K562 (cell line): ENCODE measurements around the gene NENF. TPM values are rescaled to one million over a fixed set of nuclear protein-coding genes. Genes with fewer than 3 reads are reported as not detected.

Experiments
- E2F5 ChIP-seq: sonication (generic); formaldehyde crosslinking; IDR thresholded peaks from 2 replicates; pipeline ENCODE4 v1.8.0; 2022; ENCODE audit warnings: mild to moderate bottlenecking, missing genetic modification reagents
- FOXK2 ChIP-seq, 2 experiments: fragments of 450-650 bp; IDR thresholded peaks in 1 of 2; conservative IDR thresholded peaks in 1 of 2; 2 replicates each; pipeline ENCODE4 v1.6.1; 2016; ENCODE audit warnings: low read depth in 2 of 2, mild to moderate bottlenecking in 1 of 2
- HMGXB4 ChIP-seq: sonication (generic); formaldehyde crosslinking; IDR thresholded peaks from 2 replicates; pipeline ENCODE4 v1.8.1; 2023; ENCODE audit warnings: mild to moderate bottlenecking, missing genetic modification reagents
- ID3 ChIP-seq, 2 experiments: fragments of 250-450 bp in 1 of 2; fragments of 450-650 bp in 1 of 2; sonication (Bioruptor Pico) in 1 of 2; IDR thresholded peaks; 2 replicates each; pipeline versions ENCODE4 v1.6.1 to v1.8.0; 2016 to 2021; ENCODE audit warnings: mild to moderate bottlenecking in 2 of 2, moderate library complexity in 2 of 2, missing compliant biosample characterization in 1 of 2, missing genetic modification characterization in 1 of 2
- KHSRP ChIP-seq: fragments of 450-650 bp; IDR thresholded peaks from 2 replicates; pipeline ENCODE4 v1.6.1; 2017
- MLX ChIP-seq, 2 experiments: fragments of 450-650 bp in 1 of 2; sonication (generic) in 1 of 2; formaldehyde crosslinking; conservative IDR thresholded peaks; 2 replicates each; pipeline versions ENCODE4 v1.4.0 to v1.8.1; 2020 to 2022; ENCODE audit warnings: mild to moderate bottlenecking in 1 of 2, missing genetic modification reagents in 1 of 2
- MYNN ChIP-seq, 2 experiments: sonication (generic); formaldehyde crosslinking in 1 of 2; IDR thresholded peaks; 2 replicates each; pipeline versions ENCODE4 v1.5.0 to v1.6.1; 2016 to 2020; ENCODE audit warnings: antibody characterized with exemption in 1 of 2, missing genetic modification reagents in 1 of 2
- SETDB1 ChIP-seq: IDR thresholded peaks from one replicate; pipeline ENCODE4 v1.6.1; 2012; ENCODE audit warnings: low read length, control low read depth, inconsistent platforms
- U2AF1 ChIP-seq: fragments of 200-400 bp; formaldehyde crosslinking; optimal IDR thresholded peaks from 2 replicates; pipeline ENCODE3; 2017; ENCODE audit warnings: mild to moderate bottlenecking, low read depth, low read length, moderate library complexity
- ZBTB1 ChIP-seq: sonication (generic); formaldehyde crosslinking; IDR thresholded peaks from 2 replicates; pipeline ENCODE4 v1.8.1; 2023; ENCODE audit warnings: missing genetic modification reagents, low read depth, mild to moderate bottlenecking, borderline replicate concordance
- ZBTB40 ChIP-seq, 2 experiments: fragments of 450-650 bp in 1 of 2; sonication (generic) in 1 of 2; formaldehyde crosslinking in 1 of 2; IDR thresholded peaks; 2 replicates each; pipeline versions ENCODE4 v1.7.1 to v1.9.0; 2016 to 2022; ENCODE audit warnings: inconsistent platforms in 1 of 2, mild to moderate bottlenecking in 1 of 2, missing genetic modification reagents in 1 of 2
- ZFP30 ChIP-seq: fragments of 250-450 bp; sonication (Bioruptor Pico); IDR thresholded peaks from 2 replicates; pipeline ENCODE4 v1.8.0; 2022; ENCODE audit warnings: moderate library complexity, mild to moderate bottlenecking, inconsistent platforms, borderline replicate concordance
- ZNF445 ChIP-seq: fragments of 250-450 bp; sonication (Bioruptor Pico); IDR thresholded peaks from 2 replicates; pipeline ENCODE4 v1.4.0; 2020; ENCODE audit warnings: low read depth, mild to moderate bottlenecking, moderate library complexity
- ZNF644 ChIP-seq: fragments of 200-800 bp; sonication (Bioruptor generic); IDR thresholded peaks from 2 replicates; pipeline ENCODE4 v1.6.1; 2016; ENCODE audit warnings: low read depth, missing genetic modification characterization, missing compliant biosample characterization
- polyA plus RNA-seq, 8 experiments: library from polyadenylated mRNA; depleted of rRNA in 4 of 8; stranded (reverse) in 5 of 8; unstranded in 3 of 8; fragments of >200 nt; fragmentation: Nextera tagmentation in 2 of 8; fragmentation: Illumina TruSeq in 1 of 8; extraction: Ambion mirVana in 2 of 8; extraction: Trizol in 1 of 8; gene quantifications; 2 replicates each; pipeline versions ENCODE4 v1.2.1 to v1.2.3, GENCODE V29; 2011 to 2014; ENCODE audit warnings: inconsistent platforms in 1 of 8, missing spikeins in 1 of 8
- total RNA-seq, 7 experiments: library from RNA; depleted of rRNA in 6 of 7; stranded (reverse); fragments of >200 nt in 6 of 7; fragmentation: Illumina TruSeq in 2 of 7; extraction: Trizol in 2 of 7; gene quantifications; 2 replicates each; pipeline versions ENCODE4 v1.2.1 to v1.2.3, GENCODE V29; 2011 to 2021; ENCODE audit warnings: low replicate concordance in 1 of 7

The NENF gene
- total and polyA plus RNA-seq, 9 of the 15 experiments (the other 6 are each of a cell fraction or from before 2014, with no cell fraction given), result 6.1 to 100 (median 72.8) TPM

GRCh38 chr1:212438831-212439237 lies 6.1 kb downstream of the NENF start (continued):
- TF ChIP-seq HMGXB4 (CRISPR knock-in tag), result no peak
- TF ChIP-seq SETDB1, result no peak
- TF ChIP-seq ZNF445 (CRISPR knock-in tag), result no peak
- peak; percentile 87 for TF ChIP-seq MYNN (IDR thresholded peaks at IDR 0.05)
- TF ChIP-seq MYNN (CRISPR knock-in tag; IDR thresholded peaks at IDR 0.05), result no peak
- no peak for TF ChIP-seq ZBTB1 (CRISPR knock-in tag)
- TF ChIP-seq KHSRP, result no peak
- TF ChIP-seq ZBTB40 (IDR thresholded peaks at IDR 0.05), result no peak
- no peak; the same call in 1 of the 2 replicates for TF ChIP-seq ZBTB40 (CRISPR knock-in tag; IDR thresholded peaks at IDR 0.05)
- TF ChIP-seq ZNF644 (tag), result no peak
- no peak for TF ChIP-seq ID3 (CRISPR knock-in tag; IDR thresholded peaks at IDR 0.05)
- TF ChIP-seq ID3 (tag; IDR thresholded peaks at IDR 0.05), result no peak
- peak; percentile 14 to 28; a peak in 1 of 4 replicates for TF ChIP-seq FOXK2 (conservative IDR thresholded peaks at IDR 0.05 in 1 of 2, IDR thresholded peaks at IDR 0.05 in 1 of 2; ENCODE audit: low read depth in 2 of 2)
- TF ChIP-seq E2F5 (CRISPR knock-in tag), result no peak
- TF ChIP-seq MLX (CRISPR knock-in tag; conservative IDR thresholded peaks at IDR 0.05), result no peak
- TF ChIP-seq U2AF1, result no peak
- no peak for TF ChIP-seq ZFP30 (CRISPR knock-in tag)
